Caki2 (cell line): ENCODE data around the gene PIK3CG. TPM values are rescaled to one million over a fixed set of nuclear protein-coding genes. Genes with fewer than 3 reads are reported as not detected.

Experiments used
- DNase-seq: peaks from one replicate; pipeline ENCODE4 v3.0.0-alpha.2; 2015; ENCODE audit warnings: low read depth
- in situ Hi-C: cut with HindIII; loops from 2 replicates; pipeline ENCODE4 v1.10.0; 2016; ENCODE audit warnings: low sequenced_read_pairs, low pct_unique_long_range_greater_than_20kb, mixed read lengths
- total RNA-seq: library from RNA; depleted of rRNA; stranded (reverse); fragments of >200 nt; shearing (Covaris generic); gene quantifications from 2 replicates; pipeline ENCODE4 v1.2.3, GENCODE V29; 2014; ENCODE audit warnings: low replicate concordance

The PIK3CG gene
- total RNA-seq, 1 experiment from 2014 or later = not detected

DNA sequence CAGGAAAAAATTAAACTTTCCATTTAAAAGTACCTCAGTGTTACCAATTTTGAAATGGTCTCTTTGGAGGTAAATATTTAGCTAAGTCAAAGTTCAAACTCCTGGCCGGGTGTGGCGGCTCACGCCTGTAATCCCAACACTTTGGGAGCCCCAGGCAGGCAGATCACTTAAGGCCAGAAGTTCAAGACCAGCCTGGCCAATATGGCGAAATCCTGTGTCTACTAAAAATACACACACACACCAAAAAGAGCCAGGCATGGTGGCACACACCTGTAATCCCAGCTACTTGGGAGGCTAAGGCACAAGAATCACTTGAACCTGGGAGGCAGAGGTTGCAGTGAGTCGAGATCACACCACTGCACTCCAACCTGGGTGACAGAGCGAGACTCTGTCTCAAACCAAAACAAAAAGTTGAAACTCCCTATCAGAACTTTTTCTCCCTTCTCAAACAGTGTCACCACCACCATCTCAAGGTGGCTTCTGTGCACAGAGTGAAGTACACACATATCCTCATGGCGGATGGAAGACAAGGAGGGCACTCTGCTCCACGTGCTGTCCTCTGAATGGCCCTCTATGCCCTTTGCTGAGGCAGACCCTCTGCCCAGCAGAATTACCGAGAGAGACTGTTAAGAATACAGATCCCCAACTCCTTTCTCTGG is 11.7 kb upstream of the PIK3CG start:
- no peak for DNase-seq
- in situ Hi-C loops = no loop called here

DNA sequence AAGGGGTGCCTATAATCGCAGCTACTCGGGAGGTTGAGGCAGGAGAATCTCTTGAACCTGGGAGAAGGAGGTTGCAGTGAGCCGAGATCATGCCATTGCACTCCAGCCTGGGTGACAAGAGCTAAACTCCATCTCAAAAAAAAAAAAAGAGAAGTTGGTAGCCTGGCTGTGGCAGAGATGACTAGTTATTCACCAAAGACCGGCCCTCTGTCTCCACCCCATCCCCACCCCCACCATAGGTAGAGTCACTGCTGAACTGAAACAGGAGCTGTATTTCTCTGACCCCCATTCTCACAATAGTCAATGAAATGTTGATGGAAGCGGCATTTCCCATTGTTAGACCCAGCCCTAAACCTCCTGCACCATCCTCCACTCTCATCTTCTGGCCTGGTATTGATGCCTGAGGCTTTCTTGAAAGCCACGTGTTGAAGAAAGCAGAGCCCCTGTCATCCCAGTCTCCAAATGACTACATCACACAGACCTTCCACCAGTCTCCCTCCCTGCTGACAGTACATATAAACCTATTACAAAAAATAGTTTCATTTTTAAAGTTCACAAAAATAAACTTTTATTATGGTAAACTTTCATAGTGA is 9.4 kb upstream of the PIK3CG start:
- DNase-seq = no peak
- in situ Hi-C loops = no loop called here

DNA sequence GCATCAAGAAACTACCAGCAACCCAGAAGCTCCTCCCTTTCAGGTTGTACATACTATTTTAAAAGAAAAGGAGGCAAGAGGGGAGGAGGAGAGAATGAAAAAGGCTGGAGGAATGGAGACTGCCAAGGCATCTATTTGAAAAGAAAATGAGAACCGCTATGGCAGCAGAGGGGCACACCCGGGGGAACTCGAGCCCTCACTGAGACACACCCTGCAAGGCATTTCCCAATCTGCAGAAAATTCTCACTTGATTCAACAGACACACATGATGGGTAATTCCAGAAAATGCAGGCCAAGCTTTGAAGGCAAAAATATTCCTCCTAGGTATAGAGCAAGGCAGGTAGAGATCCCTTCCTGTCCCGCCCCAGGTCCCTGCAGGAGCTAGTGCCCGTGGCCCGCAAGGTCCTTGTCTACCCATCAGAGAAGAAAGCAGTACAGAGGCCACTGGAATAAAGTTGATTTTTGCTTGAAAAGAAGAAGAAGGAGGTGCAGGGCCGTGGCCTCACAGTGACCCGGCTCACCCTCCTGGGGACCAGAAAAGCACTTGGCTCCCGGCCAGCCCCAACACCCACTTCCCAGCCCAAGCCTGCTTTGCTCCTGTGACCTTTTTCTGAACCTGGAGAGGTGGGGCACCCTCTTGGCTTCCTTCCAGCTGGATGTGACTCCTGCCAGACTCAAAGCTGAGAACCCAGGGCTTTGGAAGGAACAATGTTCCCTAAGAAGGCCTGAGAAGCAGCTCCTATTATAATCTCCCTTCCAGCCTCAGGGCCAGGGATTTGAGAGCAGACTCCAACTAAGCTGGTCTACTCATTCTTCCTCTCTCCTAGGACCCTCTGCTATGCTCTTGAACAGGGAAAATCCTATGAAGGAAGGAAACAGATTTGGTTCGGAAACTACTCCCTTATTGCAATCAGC is 6.2 kb upstream of the PIK3CG start:
- in situ Hi-C loops = no loop called here
- peak; percentile 73 for DNase-seq

DNA sequence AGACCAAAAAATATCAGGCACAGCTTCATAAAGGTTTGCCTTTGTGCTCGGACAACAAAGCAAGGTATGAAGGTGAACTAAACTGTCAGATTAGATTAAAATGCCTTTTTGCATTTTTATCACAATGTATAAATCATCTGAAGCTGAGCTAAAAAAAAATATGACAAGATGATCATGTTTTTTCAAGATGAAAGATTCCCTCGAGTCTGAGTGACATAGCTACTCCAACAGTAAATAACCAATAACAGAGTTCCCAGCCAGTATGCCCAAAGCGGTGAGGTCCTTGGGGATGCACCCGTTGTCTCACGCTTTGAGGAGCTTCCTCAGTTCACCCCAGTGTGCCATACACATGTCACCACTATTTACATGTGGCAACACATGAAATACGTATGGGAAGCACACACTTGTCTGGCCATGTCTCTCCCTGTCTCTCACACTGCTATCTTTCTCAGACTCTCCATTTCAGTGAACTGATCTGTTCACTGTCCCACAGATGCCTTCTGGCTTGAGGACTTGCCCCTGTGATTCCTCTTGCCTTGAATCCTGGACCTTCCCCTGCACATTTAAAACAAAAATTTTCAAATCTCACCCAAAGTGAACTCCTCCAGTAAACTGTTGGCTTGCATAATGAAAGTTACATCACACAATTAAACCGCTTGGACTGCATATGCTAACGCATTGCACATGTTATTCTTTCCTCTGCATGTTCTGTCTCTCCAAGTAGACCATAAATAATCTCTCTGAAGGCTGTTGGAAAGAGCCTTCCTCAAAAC is 2.6 kb upstream of the PIK3CG start:
- in situ Hi-C loops = no loop called here

DNA sequence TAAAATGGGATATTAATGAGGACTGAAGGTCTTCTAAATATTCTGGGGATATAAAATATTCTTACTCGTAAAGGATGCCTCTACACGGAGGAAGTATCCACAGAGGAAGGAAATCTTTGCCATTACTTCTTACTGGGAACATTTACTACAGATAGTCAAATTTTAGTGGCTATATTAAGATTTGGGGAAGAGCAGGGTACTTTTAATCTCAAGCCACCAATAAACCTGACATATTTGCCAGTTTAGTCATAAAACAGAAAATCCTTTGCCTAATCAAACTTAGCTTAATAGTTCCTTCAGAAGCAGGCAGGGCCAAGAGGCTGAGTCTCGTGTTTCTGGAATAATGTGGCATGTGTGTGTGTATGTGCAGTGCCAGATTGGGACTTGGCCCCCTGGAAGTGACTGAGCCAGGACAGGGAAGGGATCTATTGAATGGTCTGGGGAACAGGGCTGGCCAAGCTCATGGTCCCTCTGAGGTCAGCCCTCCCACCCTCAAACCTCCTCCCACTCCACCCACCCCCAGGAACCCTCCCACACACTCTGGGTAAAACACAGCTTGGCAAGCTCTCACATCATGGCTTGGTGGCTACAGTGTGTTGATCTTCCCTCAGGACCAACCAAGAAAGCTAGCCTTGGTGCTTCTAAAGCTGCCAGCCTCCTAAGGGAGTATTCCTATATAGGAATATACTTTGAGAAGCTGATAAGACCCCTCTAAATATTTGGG is 1.6 kb upstream of the PIK3CG start:
- in situ Hi-C loops = no loop called here
- no peak for DNase-seq

More for the DNA sequence above, 2.6 kb upstream of the PIK3CG start:
- DNase-seq = no peak

DNA sequence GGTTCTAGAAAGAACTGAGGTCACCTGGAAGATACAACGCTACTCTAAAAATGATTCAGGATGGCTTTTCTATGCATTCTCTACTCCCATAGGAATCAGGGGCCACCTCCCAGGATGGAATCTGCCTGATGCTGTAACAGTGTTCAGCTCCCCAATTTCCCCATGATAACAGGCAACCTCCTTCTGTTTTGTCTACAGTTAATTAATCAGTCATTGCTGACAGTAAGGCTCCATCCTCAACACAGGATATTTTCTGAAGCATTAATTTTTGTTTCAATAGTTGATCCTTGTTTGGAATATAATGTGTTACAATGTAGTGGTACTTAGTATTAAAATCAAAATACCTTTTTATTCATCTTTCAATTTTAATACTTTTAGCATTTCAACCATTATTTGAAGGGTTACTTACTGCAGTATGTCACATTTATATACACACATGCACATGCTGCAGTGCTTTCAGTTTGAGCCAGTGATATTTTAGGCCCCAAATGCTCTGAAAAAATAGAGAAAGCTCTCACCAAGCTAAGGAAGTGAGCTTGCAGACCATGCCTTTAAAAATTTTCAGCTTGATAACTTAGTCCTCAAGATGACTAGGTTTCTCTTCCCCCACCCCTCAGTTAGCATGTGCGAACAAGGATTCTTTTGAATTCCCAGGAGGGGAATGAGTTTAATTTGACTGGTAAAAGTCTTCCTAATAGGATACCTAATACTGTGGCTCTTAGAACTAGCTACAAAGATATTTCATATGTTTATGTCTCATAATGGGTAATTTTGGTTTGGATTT is 592 bp upstream of the PIK3CG start:
- no peak for DNase-seq
- in situ Hi-C loops = no loop called here

DNA sequence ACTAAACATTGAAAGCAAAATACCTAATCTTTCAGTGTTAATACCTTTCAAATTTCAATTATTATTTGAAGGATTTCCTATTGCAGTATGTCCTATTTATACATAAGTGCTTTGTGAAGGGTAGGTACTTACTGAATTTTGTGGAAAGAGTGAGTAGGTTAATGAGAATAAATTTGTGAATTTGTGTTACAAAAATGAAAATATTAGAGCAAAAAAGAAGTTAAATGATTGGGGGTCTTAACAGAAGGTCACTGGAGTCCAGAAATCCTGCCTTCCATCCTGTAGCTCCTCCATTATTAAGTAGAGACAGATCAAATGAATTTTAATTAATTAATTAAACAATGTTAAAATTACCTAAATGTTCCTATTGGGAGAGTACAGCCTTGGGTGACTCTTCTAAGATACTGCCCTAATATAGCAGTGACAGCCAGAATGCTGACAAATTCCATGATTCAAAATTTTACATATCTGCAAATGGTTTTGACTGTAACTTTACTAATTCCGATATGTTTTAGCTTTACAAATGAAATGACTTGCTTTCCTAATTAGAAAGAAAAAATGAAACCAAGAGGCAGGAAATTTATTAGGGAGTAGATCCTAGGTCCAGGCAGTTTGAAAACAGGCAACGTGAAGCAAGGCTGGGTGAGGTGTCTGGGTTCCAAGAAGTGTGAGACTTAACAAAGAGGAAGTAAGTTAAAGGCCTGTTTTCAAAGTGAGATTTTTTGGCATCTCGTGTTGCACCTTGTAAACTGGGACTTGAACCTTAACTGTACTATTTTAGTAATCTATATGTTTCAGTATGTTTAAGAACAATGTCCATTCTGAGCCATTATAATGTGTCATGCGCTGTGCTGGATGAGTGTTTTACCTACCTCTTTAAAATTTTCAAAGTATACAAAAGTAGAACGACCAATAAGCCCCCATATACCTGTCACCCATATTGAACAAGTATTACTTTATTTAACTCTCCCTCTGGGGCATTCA is 1.5 kb downstream of the PIK3CG start:
- no peak for DNase-seq
- in situ Hi-C loops = no loop called here

DNA sequence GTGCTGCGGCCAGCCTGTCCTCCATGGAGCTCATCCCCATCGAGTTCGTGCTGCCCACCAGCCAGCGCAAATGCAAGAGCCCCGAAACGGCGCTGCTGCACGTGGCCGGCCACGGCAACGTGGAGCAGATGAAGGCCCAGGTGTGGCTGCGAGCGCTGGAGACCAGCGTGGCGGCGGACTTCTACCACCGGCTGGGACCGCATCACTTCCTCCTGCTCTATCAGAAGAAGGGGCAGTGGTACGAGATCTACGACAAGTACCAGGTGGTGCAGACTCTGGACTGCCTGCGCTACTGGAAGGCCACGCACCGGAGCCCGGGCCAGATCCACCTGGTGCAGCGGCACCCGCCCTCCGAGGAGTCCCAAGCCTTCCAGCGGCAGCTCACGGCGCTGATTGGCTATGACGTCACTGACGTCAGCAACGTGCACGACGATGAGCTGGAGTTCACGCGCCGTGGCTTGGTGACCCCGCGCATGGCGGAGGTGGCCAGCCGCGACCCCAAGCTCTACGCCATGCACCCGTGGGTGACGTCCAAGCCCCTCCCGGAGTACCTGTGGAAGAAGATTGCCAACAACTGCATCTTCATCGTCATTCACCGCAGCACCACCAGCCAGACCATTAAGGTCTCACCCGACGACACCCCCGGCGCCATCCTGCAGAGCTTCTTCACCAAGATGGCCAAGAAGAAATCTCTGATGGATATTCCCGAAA is 2.7 kb downstream of the PIK3CG start:
- in situ Hi-C loops = no loop called here
- no peak for DNase-seq

DNA sequence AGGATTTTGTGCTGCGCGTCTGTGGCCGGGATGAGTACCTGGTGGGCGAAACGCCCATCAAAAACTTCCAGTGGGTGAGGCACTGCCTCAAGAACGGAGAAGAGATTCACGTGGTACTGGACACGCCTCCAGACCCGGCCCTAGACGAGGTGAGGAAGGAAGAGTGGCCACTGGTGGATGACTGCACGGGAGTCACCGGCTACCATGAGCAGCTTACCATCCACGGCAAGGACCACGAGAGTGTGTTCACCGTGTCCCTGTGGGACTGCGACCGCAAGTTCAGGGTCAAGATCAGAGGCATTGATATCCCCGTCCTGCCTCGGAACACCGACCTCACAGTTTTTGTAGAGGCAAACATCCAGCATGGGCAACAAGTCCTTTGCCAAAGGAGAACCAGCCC is 3.3 kb downstream of the PIK3CG start:
- in situ Hi-C loops = no loop called here
- no peak for DNase-seq

DNA sequence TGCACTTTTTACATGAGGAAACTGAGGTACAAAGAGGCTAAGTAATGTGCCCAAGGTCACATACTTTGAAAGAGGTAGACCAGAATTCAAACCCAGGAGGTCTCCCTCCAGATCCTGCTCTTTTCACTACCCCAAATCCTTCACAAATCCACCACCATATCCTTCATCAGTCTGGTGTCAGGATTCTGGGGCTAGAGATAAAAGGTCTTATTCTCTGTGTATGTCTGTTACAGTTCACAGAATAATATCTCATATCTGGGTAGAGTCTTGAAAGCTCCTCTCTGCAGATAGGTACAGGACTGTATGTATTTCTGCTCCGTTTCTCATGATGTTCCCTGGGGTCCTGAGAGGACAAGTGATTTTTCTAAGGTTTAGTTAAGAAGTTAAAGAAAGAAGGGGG is 4.9 kb downstream of the PIK3CG start:
- in situ Hi-C loops = no loop called here
- DNase-seq = no peak

DNA sequence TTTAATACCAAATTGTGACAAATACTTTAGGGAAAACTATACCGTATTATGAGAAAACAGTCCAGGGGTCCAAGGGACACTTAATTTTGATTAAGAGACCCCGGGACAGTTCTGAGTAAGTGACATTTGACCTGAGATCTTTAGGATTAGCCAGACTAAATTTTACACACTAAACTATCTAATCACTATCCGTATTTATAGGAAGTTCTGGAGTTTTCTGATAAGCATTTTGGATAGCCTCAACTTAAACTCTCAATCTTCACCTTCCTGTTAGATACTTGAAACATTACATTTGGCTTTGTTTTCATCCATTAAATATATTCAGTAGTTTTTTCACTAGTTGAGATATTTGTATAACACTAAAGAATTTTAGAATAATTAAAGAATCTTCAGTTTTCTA is 5.4 kb downstream of the PIK3CG start:
- DNase-seq = no peak
- in situ Hi-C loops = no loop called here

DNA sequence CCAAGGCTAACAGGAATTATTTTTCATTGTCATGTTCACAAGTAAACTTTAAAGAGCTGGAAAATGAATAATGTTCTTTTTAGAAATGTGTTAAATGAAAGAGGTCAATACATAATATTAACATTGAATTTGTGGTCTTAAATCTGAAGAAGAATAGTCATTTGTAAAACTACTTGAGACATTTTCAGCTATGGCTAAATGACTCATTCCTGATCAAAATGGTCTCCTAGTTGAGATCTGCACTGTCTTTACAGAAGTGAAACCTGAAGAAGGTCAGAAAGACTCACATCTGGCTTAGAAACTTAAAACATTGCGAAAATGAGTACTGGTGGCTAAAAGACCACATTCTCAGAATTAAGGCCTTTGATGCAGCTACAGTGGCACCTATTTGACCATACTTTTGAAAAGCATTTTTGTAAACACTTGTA is 5.9 kb downstream of the PIK3CG start:
- in situ Hi-C loops = no loop called here
- DNase-seq = no peak

DNA sequence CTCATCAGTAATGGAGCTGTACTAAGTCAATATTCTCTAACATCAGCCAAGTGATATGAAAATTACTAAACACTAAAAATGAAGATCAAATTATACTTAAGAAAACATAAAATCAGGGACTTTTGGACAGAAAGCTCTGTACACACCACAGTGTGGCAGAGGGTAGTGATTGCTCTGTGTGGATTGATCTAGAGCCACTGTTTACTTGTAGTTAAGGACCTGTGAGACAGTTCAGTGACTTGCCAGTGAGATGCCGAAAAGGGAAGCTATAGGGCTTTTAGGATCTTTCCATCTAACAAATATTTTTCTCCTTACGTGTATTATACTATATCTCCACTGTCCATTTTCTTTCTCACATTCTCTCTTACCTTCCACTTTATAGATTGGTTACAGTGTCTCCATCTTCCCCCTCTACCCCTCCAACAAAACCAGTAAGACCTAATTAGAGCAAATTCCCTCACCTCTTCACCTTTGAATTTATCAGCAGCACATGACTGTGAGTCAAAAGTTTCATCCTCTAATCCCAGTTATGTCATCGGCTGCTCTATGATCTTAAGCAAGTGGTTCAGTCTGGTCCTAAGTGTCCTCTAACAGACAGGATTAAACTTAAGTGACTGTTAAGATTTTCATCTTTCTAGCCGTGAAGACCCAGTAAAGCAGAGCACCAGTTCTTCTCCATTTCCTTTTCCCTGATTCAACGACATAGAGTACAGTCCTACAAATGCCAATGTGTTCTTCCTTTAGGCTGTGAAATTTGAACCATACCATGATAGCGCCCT is 6.9 kb downstream of the PIK3CG start:
- no peak for DNase-seq
- in situ Hi-C loops = no loop called here

DNA sequence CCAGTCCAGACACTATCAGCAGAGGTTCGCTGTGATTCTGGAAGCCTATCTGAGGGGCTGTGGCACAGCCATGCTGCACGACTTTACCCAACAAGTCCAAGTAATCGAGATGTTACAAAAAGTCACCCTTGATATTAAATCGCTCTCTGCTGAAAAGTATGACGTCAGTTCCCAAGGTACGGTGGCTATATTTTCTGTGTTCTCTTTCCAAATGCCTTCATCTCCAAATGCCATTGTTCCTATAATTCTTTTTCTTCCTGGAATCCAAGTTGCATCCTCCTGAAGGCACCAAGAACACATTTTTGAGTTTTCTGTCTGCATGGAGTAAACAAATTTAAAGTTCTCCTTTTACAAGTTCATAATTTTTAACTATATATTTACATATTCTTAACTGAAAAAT is 7.7 kb downstream of the PIK3CG start:
- no peak for DNase-seq
- in situ Hi-C loops = no loop called here

DNA sequence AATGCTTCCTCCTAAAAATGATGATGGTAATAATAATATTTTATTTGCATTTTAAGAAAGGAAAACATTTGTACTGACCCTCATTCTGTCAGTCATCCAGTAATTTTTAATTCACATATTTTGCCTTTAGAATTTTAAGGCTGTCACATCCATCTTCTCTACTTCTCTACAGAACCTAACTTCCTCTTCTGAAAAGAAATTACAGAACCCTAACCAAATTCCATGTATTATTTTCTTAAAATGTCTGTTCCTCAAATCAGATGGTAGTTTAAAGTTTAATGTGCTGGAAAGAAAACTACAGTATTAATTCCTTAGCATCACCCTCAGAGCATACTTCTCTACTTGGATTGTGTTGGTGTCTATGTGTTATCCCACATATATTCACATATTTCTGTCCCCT is 9.0 kb downstream of the PIK3CG start:
- no peak for DNase-seq
- in situ Hi-C loops = no loop called here
